Upper lobe of left lung (tissue), 4 donors: ENCODE measurements around the gene CFAP299.

Source experiments
- CTCF ChIP-seq, 6 experiments: fragments of 450-650 bp in 4 of 6; fragments of 200-600 bp in 2 of 6; sonication (generic) in 2 of 6; IDR thresholded peaks; one replicate each; pipeline ENCODE4 v1.5.1; 2016 to 2019; ENCODE audit warnings: antibody characterized with exemption in 6 of 6
- EP300 ChIP-seq, 4 donors: sonication (generic); formaldehyde crosslinking; IDR thresholded peaks; one replicate each; pipeline ENCODE4 v1.5.1; 2017; ENCODE audit warnings: antibody characterized with exemption in 4 of 4, control low read depth in 2 of 4
- POLR2A ChIP-seq, 4 donors: fragments of 450-650 bp; IDR thresholded peaks; one replicate each; pipeline ENCODE4 v1.5.1; 2016 to 2017; ENCODE audit warnings: antibody characterized with exemption in 4 of 4, mild to moderate bottlenecking in 2 of 4
- POLR2AphosphoS5 ChIP-seq, 2 donors: sonication (generic); formaldehyde crosslinking; IDR thresholded peaks; one replicate each; pipeline ENCODE4 v1.5.1; 2017; ENCODE audit warnings: antibody characterized with exemption in 2 of 2

GRCh38 chr4:80462621-80463091 lies 127.1 kb downstream of the CFAP299 start:
- TF ChIP-seq CTCF (IDR thresholded peaks at IDR 0.05) (no peak), POLR2A (IDR thresholded peaks at IDR 0.05) (no peak), POLR2AphosphoS5 (IDR thresholded peaks at IDR 0.05) (no peak), EP300 (IDR thresholded peaks at IDR 0.05) (no peak)
